Caco-2 (cell line): Measurements from ENCODE around the gene TRAPPC2L. TPM values are rescaled to one million over a fixed set of nuclear protein-coding genes. Genes with fewer than 3 reads are reported as not detected.

Experiments used
- BruUV-seq: library from RNA; stranded (reverse); fragments of 400-500 nt; replicated peaks from 2 replicates; lab custom pipeline; 2021; lab: Mats Ljungman, UMichigan
- CTCF ChIA-PET: fragments of 300-600 bp; sonication (Branson Sonifier 250); formaldehyde crosslinking; loops from one replicate; lab custom pipeline; 2022; ENCODE audit warnings: antibody characterized with exemption; lab: Charles Lee
- POLR2A ChIA-PET: fragments of 300-600 bp; sonication (Branson Sonifier 250); formaldehyde crosslinking; loops from one replicate; lab custom pipeline; 2022; ENCODE audit warnings: antibody characterized with exemption; lab: Charles Lee
- DNase-seq, 2 experiments: peaks; one replicate each; pipeline versions ENCODE4 v3.0.0 to v3.0.0-alpha.2; 2020 to 2022
- H3K27me3 ChIP-seq: replicated peaks from 2 replicates; pipeline ENCODE4 v1.6.0; 2011; ENCODE audit warnings: low read length; ENCODE audit not compliant: control insufficient read depth, insufficient read depth
- H3K36me3 ChIP-seq: 2 replicates; pipeline ENCODE4 v1.5.1; 2011; ENCODE audit warnings: low read length; ENCODE audit not compliant: control insufficient read depth, insufficient read depth
- H3K4me1 ChIP-seq: fragments of 250-450 bp; sonication (Bioruptor Pico); 2 replicates; pipeline ENCODE4 v1.5.1; 2020; ENCODE audit warnings: mild to moderate bottlenecking
- H3K4me3 ChIP-seq: 2 replicates; pipeline ENCODE4 v1.5.1; 2011; ENCODE audit warnings: low read depth, mild to moderate bottlenecking, control low read depth, low read length
- H3K9me3 ChIP-seq: fragments of 250-450 bp; sonication (Bioruptor Pico); 2 replicates; pipeline ENCODE4 v1.5.1; 2020; ENCODE audit warnings: mild to moderate bottlenecking, moderate library complexity
- H3K27ac Mint-ChIP-seq: one replicate; pipeline ENCODE4 v1.8.0; 2022; ENCODE audit warnings: mixed read lengths; ENCODE audit not compliant: unreplicated experiment
- H3K27me3 Mint-ChIP-seq: one replicate; pipeline ENCODE4 v1.8.0; 2022; ENCODE audit warnings: mixed read lengths; ENCODE audit not compliant: insufficient read depth, unreplicated experiment
- H3K36me3 Mint-ChIP-seq: one replicate; pipeline ENCODE4 v1.8.0; 2022; ENCODE audit warnings: mild to moderate bottlenecking, mixed read lengths; ENCODE audit not compliant: insufficient read depth, unreplicated experiment
- H3K4me1 Mint-ChIP-seq: one replicate; pipeline ENCODE4 v1.8.0; 2022; ENCODE audit warnings: low read depth, mixed read lengths; ENCODE audit not compliant: unreplicated experiment
- H3K4me3 Mint-ChIP-seq: one replicate; pipeline ENCODE4 v1.8.0; 2022; ENCODE audit warnings: mild to moderate bottlenecking, moderate library complexity, mixed read lengths; ENCODE audit not compliant: unreplicated experiment
- H3K9me3 Mint-ChIP-seq: one replicate; pipeline ENCODE4 v1.8.0; 2022; ENCODE audit warnings: mixed read lengths; ENCODE audit not compliant: unreplicated experiment
- intact Hi-C: fragments of 100-400 bp; cut with micrococcal nuclease; formaldehyde crosslinking; loops from one replicate; pipeline ENCODE4 v1.10.0; 2022; ENCODE audit not compliant: unreplicated experiment
- total RNA-seq: library from RNA; stranded (reverse); gene quantifications from 2 replicates; pipeline ENCODE4 v1.2.3, GENCODE V29; 2022
- TF ChIP-seq, protein P1 (sequence below), 2 experiments: fragments of 200-600 bp in 1 of 2; IDR thresholded peaks; 1 replicate in 1 of 2; 2 replicates in 1 of 2; pipeline versions ENCODE4 v1.5.1 to v1.8.0; 2011 to 2022; ENCODE audit warnings: antibody characterized with exemption in 1 of 2, control low read depth in 1 of 2, inconsistent platforms in 1 of 2, low read depth in 1 of 2, low read length in 1 of 2, mild to moderate bottlenecking in 1 of 2, moderate library complexity in 1 of 2; ENCODE audit not compliant: insufficient read depth in 1 of 2, severe bottlenecking in 1 of 2, unreplicated experiment in 1 of 2

Gene TRAPPC2L
- total RNA-seq, 1 experiment from 2014 or later, result 179 TPM

DNA sequence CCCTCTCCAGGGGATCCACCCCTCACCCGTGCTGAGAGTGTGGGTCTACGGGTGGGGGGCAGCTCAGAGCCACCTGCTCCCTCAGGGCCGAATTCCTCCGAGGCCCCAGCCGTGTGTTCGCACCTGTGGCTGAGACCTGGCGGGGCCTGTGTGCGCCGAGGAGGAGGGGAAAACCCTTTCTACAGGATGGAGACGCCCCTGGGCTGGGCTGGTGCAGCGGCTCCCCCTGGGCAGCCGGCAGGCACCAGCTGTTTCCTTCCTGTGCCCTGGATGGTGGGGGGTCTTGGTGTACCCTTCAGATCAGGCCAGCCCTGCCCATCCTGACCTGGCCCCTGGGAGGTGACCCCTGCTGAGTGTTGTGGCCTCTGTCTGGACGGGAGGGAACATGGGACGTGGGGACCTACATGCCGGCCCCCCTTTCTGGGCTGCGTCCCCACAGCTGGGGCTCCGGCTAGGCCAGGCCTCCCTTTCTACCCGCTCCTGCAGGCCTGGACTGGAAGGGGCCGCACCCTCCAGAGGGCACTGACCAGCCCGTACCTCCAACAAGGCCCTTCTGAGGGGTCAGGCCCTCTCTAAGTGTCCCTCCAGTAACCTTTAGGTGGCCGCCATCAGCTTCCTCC is 37.9 kb downstream of the TRAPPC2L start:
- BruUV-seq, result no TSS peak
- DNase-seq, result no peak
- POLR2A ChIA-PET, result interaction anchor here (0.5 kb wide), 1 partner anchor 38 kb away, joined by 3 read pairs; the partner anchor contains the start of genes GALNS and TRAPPC2L
- peaks cover 3% of the 10 kb centered on the region for H3K36me3 Mint-ChIP-seq
- H3K4me1 Mint-ChIP-seq, result no peaks in the 10 kb centered on the region
- no peak overlapping the region for H3K27ac Mint-ChIP-seq
- no peaks in the 10 kb centered on the region for H3K9me3 Mint-ChIP-seq
- no peaks in the 10 kb centered on the region for H3K4me1 ChIP-seq
- no peaks in the 10 kb centered on the region for H3K27me3 ChIP-seq
- peaks cover 6% of the 10 kb centered on the region for H3K27me3 Mint-ChIP-seq
- CTCF ChIA-PET, result no interaction called here
- TF ChIP-seq, protein P1, sequence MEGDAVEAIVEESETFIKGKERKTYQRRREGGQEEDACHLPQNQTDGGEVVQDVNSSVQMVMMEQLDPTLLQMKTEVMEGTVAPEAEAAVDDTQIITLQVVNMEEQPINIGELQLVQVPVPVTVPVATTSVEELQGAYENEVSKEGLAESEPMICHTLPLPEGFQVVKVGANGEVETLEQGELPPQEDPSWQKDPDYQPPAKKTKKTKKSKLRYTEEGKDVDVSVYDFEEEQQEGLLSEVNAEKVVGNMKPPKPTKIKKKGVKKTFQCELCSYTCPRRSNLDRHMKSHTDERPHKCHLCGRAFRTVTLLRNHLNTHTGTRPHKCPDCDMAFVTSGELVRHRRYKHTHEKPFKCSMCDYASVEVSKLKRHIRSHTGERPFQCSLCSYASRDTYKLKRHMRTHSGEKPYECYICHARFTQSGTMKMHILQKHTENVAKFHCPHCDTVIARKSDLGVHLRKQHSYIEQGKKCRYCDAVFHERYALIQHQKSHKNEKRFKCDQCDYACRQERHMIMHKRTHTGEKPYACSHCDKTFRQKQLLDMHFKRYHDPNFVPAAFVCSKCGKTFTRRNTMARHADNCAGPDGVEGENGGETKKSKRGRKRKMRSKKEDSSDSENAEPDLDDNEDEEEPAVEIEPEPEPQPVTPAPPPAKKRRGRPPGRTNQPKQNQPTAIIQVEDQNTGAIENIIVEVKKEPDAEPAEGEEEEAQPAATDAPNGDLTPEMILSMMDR (IDR thresholded peaks at IDR 0.05; ENCODE audit: insufficient read depth in 1 of 2, low read depth in 1 of 2, low read length in 1 of 2, severe bottlenecking in 1 of 2, unreplicated experiment in 1 of 2), result no peak
- no peak overlapping the region for H3K4me3 ChIP-seq
- H3K4me3 Mint-ChIP-seq, result no peak overlapping the region
- no peaks in the 10 kb centered on the region for H3K9me3 ChIP-seq
- no peaks in the 10 kb centered on the region for H3K36me3 ChIP-seq
- intact Hi-C loops, result no loop called here

DNA sequence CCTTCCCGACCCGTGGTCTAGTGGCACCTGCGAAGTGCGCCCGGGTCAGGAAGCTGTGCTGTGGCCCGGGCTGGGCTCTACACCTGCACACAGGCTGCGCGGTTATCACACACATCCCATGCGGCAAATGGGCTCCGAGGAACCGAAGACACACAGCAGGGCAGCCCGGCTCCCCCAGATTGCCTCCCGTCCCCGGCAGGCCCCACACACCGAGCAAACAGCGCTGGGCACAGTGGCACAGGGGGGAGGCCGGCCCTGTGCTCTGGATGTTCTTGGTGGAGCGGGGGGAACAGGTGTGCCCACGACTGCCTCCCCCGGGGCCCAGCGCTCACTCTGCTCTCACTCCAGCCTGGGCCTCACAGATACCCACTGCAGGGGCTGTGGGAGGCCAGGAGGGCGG is 38.4 kb downstream of the TRAPPC2L start:
- Mint-ChIP-seq H3K27me3 (peaks cover 6% of the 10 kb centered on the region), H3K9me3 (no peaks in the 10 kb centered on the region), H3K27ac (no peak overlapping the region), H3K36me3 (no peaks in the 10 kb centered on the region), H3K4me1 (no peaks in the 10 kb centered on the region), H3K4me3 (no peak overlapping the region)
- no peaks in the 10 kb centered on the region for H3K27me3 ChIP-seq
- no peaks in the 10 kb centered on the region for H3K9me3 ChIP-seq
- no peak for DNase-seq
- intact Hi-C loops, result no loop called here
- POLR2A ChIA-PET, result no interaction called here
- no peaks in the 10 kb centered on the region for H3K4me1 ChIP-seq
- no peak overlapping the region for H3K4me3 ChIP-seq
- no TSS peak for BruUV-seq
- H3K36me3 ChIP-seq, result no peaks in the 10 kb centered on the region
- CTCF ChIA-PET, result no interaction called here
- TF ChIP-seq, protein P1 (IDR thresholded peaks at IDR 0.05; ENCODE audit: insufficient read depth in 1 of 2, low read depth in 1 of 2, low read length in 1 of 2, severe bottlenecking in 1 of 2, unreplicated experiment in 1 of 2), result no peak

DNA sequence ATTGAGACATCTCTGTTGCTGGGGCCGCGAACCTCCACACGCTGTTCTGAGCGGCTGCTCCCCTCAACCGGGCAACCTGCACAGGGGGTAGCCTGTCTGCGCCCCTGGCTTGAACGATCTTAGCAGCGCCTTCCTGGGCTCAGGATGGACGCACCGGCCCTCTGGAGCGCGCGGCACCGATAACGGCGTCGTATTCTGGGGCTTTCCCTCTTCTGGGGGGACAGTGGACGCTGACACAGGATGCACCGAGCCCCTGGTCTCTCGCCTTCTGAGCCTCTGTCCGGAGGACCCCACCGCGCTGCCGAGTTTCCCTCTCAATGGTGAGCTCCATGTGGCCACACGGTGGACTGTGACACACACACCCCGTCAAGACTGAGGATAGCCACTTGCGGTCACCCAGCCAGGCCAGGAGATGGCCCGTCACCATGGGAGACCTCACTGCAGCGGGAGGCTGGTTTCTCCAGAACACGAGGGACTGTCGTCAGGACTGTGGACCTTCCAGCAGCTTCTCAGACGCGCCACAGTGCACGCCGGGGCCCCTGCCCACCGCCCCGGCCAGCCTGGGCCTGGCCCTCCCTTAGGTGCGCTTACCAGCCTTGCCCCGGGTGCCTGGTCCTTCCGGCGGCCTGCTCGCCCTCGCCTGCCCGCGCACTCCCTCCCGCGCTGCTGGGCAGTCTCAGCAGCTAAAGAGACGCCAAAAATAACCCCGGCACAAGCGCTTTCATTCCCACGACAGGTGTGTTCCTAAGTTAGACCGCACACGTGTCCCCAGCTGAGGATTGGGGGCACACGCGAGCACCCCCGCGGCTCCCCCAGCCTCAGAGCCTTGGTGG is 39.5 kb downstream of the TRAPPC2L start:
- no peaks in the 10 kb centered on the region for H3K4me1 ChIP-seq
- ChIA-PET CTCF (no interaction called here), POLR2A (no interaction called here)
- Mint-ChIP-seq H3K4me1 (no peaks in the 10 kb centered on the region), H3K27ac (no peak overlapping the region), H3K4me3 (no peak overlapping the region), H3K27me3 (peaks cover 4% of the 10 kb centered on the region), H3K36me3 (no peaks in the 10 kb centered on the region), H3K9me3 (no peaks in the 10 kb centered on the region)
- H3K36me3 ChIP-seq, result no peaks in the 10 kb centered on the region
- H3K27me3 ChIP-seq, result no peaks in the 10 kb centered on the region
- H3K9me3 ChIP-seq, result no peaks in the 10 kb centered on the region
- TF ChIP-seq, protein P1 (IDR thresholded peaks at IDR 0.05; ENCODE audit: insufficient read depth in 1 of 2, low read depth in 1 of 2, low read length in 1 of 2, severe bottlenecking in 1 of 2, unreplicated experiment in 1 of 2), result no peak
- intact Hi-C loops, result no loop called here
- no peak overlapping the region for H3K4me3 ChIP-seq
- no TSS peak for BruUV-seq
- no peak for DNase-seq
